ENCODE measurements around the gene SLC30A4. TPM values are rescaled to one million over a fixed set of nuclear protein-coding genes. Genes with fewer than 3 reads are reported as not detected.

Gene SLC30A4
- total and polyA plus RNA-seq, 12 donors, result 1.4 to 4.5 (median 3.0) TPM

- H3K4me3 ChIP-seq, result no peak overlapping the region
- intact Hi-C loops (cut with DNase I), result no loop called here
- H3K36me3 ChIP-seq, result no peaks in the 10 kb centered on the region
- no peak for TF ChIP-seq CTCF (IDR thresholded peaks at IDR 0.05)
- DNase-seq (no peak), ATAC-seq (no peak)
- no peaks in the 10 kb centered on the region for H3K27me3 ChIP-seq
- H3K27ac ChIP-seq, result no peak overlapping the region
- no peaks in the 10 kb centered on the region for H3K9me3 ChIP-seq
- no peaks in the 10 kb centered on the region for H3K4me1 ChIP-seq
- 85 to 86% methylated on average over 3 of the region's 3 CpGs for WGBS, 2 donors
Measured at GRCh38 chr15:45543051-45543450, 20.5 kb upstream of the SLC30A4 start.

GRCh38 chr15:45540531-45540930, 18.0 kb upstream of the SLC30A4 start:
- Histone ChIP-seq H3K36me3 (no peaks in the 10 kb centered on the region), H3K4me3 (no peak overlapping the region), H3K4me1 (no peaks in the 10 kb centered on the region), H3K9me3 (no peaks in the 10 kb centered on the region), H3K27ac (no peak overlapping the region), H3K27me3 (no peaks in the 10 kb centered on the region)
- DNase-seq (no peak), ATAC-seq (no peak)
- TF ChIP-seq CTCF (IDR thresholded peaks at IDR 0.05), result no peak
- intact Hi-C loops (cut with DNase I), result no loop called here
- WGBS, 2 donors, result 82 to 88% methylated on average over 1 of the region's 1 CpG

GRCh38 chr15:45539680-45540079, 17.1 kb upstream of the SLC30A4 start:
- WGBS, 2 donors, result 95% methylated on average over 3 of the region's 3 CpGs
- Histone ChIP-seq H3K36me3 (no peaks in the 10 kb centered on the region), H3K4me1 (no peaks in the 10 kb centered on the region), H3K27me3 (no peaks in the 10 kb centered on the region), H3K9me3 (no peaks in the 10 kb centered on the region), H3K4me3 (no peak overlapping the region), H3K27ac (no peak overlapping the region)
- TF ChIP-seq CTCF (IDR thresholded peaks at IDR 0.05), result no peak
- intact Hi-C loops (cut with DNase I), result loop anchor here in 1 of 10 donors (10.0 kb wide), 1 partner anchor 65 kb away; no protein-coding TSS in a partner anchor
- ATAC-seq, result no peak
- DNase-seq, result no peak

- intact Hi-C loops (cut with DNase I), result loop anchor here in 1 of 10 donors (10.0 kb wide), 1 partner anchor 68 kb away; no protein-coding TSS in a partner anchor
- no peak overlapping the region for H3K27ac ChIP-seq
- ATAC-seq (no peak), DNase-seq (no peak)
- H3K36me3 ChIP-seq, result no peaks in the 10 kb centered on the region
- TF ChIP-seq CTCF (IDR thresholded peaks at IDR 0.05), result no peak
- H3K4me3 ChIP-seq, result no peak overlapping the region
- H3K27me3 ChIP-seq, result peaks cover 0 to 11% (median 0%) of the 10 kb centered on the region in 7 donors
- H3K9me3 ChIP-seq, result no peaks in the 10 kb centered on the region
- H3K4me1 ChIP-seq, result no peaks in the 10 kb centered on the region
- WGBS, 2 donors, result 54 to 62% methylated on average over 3 of the region's 3 CpGs
Measured at GRCh38 chr15:45536934-45537333, 14.4 kb upstream of the SLC30A4 start.

Data from heart right ventricle (tissue), 16 donors.